H9 (cell line): ENCODE results near the gene SHISA7. TPM values are rescaled to one million over a fixed set of nuclear protein-coding genes. Genes with fewer than 3 reads are reported as not detected.

Experiments used
- DNase-seq: peaks from one replicate; pipeline ENCODE4 v3.0.0-alpha.2; 2017
- H2AFZ ChIP-seq: one replicate; pipeline ENCODE4 v1.6.1; 2013; ENCODE audit warnings: mild to moderate bottlenecking, low read length, control low read depth, moderate library complexity
- H2AK5ac ChIP-seq: 2 replicates; pipeline ENCODE4 v1.6.1; 2013; ENCODE audit warnings: low read length, control low read depth, mixed read lengths; ENCODE audit not compliant: insufficient read length
- H2BK120ac ChIP-seq: one replicate; pipeline ENCODE4 v1.6.1; 2013; ENCODE audit warnings: low read depth, mild to moderate bottlenecking, low read length, control low read depth, inconsistent platforms; ENCODE audit not compliant: poor library complexity, severe bottlenecking
- H2BK12ac ChIP-seq: 2 replicates; pipeline ENCODE4 v1.6.1; 2013; ENCODE audit warnings: low read length, control low read depth, mixed read lengths, low read depth; ENCODE audit not compliant: insufficient read length
- H2BK15ac ChIP-seq: 2 replicates; pipeline ENCODE4 v1.6.1; 2013; ENCODE audit warnings: low read depth, low read length, control low read depth
- H2BK20ac ChIP-seq: one replicate; pipeline ENCODE4 v1.6.1; 2013; ENCODE audit warnings: low read depth, mild to moderate bottlenecking, low read length, control low read depth, inconsistent platforms; ENCODE audit not compliant: poor library complexity, severe bottlenecking
- H2BK5ac ChIP-seq: 2 replicates; pipeline ENCODE4 v1.6.1; 2013; ENCODE audit warnings: low read length, control low read depth, mixed read lengths; ENCODE audit not compliant: insufficient read length
- H3K14ac ChIP-seq: 2 replicates; pipeline ENCODE4 v1.6.1; 2013; ENCODE audit warnings: low read length, control low read depth; ENCODE audit not compliant: insufficient read depth
- H3K18ac ChIP-seq: 2 replicates; pipeline ENCODE4 v1.6.1; 2013; ENCODE audit warnings: low read depth, mild to moderate bottlenecking, mixed read lengths, low read length, control low read depth; ENCODE audit not compliant: insufficient read length
- H3K23ac ChIP-seq: 2 replicates; pipeline ENCODE4 v1.6.1; 2013; ENCODE audit warnings: low read length, control low read depth, mixed read lengths, low read depth; ENCODE audit not compliant: insufficient read length
- H3K23me2 ChIP-seq: 2 replicates; pipeline ENCODE4 v1.6.1; 2013; ENCODE audit warnings: low read depth, mild to moderate bottlenecking, mixed read lengths, low read length, control low read depth; ENCODE audit not compliant: insufficient read length, poor library complexity, severe bottlenecking
- H3K27ac ChIP-seq: 2 replicates; pipeline ENCODE4 v1.5.1; 2013; ENCODE audit warnings: low read length, control low read depth, mixed read lengths, low read depth; ENCODE audit not compliant: insufficient read length
- H3K27me3 ChIP-seq: 2 replicates; pipeline ENCODE4 v1.6.1; 2013; ENCODE audit warnings: low read length, control low read depth, inconsistent platforms; ENCODE audit not compliant: insufficient read depth
- H3K4ac ChIP-seq: 2 replicates; pipeline ENCODE4 v1.6.1; 2013; ENCODE audit warnings: low read depth, mild to moderate bottlenecking, control low read depth, inconsistent platforms, low read length, moderate library complexity
- H3K4me1 ChIP-seq: 2 replicates; pipeline ENCODE4 v1.6.1; 2013; ENCODE audit warnings: low read length, control low read depth, inconsistent platforms; ENCODE audit not compliant: insufficient read depth
- H3K4me2 ChIP-seq: 2 replicates; pipeline ENCODE4 v1.6.1; 2013; ENCODE audit warnings: low read length, control low read depth, mixed read lengths; ENCODE audit not compliant: insufficient read length, insufficient read depth
- H3K56ac ChIP-seq: 2 replicates; pipeline ENCODE4 v1.6.1; 2013; ENCODE audit warnings: low read depth, mild to moderate bottlenecking, mixed read lengths, low read length, control low read depth; ENCODE audit not compliant: insufficient read length
- H3K79me1 ChIP-seq: 2 replicates; pipeline ENCODE4 v1.6.1; 2013; ENCODE audit warnings: low read depth, mild to moderate bottlenecking, moderate library complexity, low read length, control low read depth, inconsistent platforms; ENCODE audit not compliant: insufficient read depth, poor library complexity, severe bottlenecking
- H3K79me2 ChIP-seq: 2 replicates; pipeline ENCODE4 v1.6.1; 2013; ENCODE audit warnings: low read length, control low read depth, inconsistent platforms; ENCODE audit not compliant: insufficient read depth
- H3K9ac ChIP-seq: 2 replicates; pipeline ENCODE4 v1.6.1; 2013; ENCODE audit warnings: low read length, control low read depth, mixed read lengths; ENCODE audit not compliant: insufficient read length; ENCODE audit errors: extremely low read depth
- H3K9me3 ChIP-seq: one replicate; pipeline ENCODE4 v1.6.1; 2013; ENCODE audit warnings: low read depth, low read length, inconsistent platforms; ENCODE audit not compliant: control insufficient read depth
- H3T11ph ChIP-seq: one replicate; pipeline ENCODE4 v1.6.1; 2013; ENCODE audit warnings: mild to moderate bottlenecking, low read length, control low read depth, inconsistent platforms
- H4K20me1 ChIP-seq: one replicate; pipeline ENCODE4 v1.6.1; 2013; ENCODE audit not compliant: control insufficient read depth, insufficient read length, insufficient read depth
- H4K5ac ChIP-seq: 2 replicates; pipeline ENCODE4 v1.6.1; 2013; ENCODE audit warnings: low read depth, mild to moderate bottlenecking, mixed read lengths, low read length, control low read depth; ENCODE audit not compliant: insufficient read length
- H4K8ac ChIP-seq: replicated peaks from 2 replicates; pipeline ENCODE4 v1.6.1; 2013; ENCODE audit warnings: low read length, control low read depth, mixed read lengths, low read depth; ENCODE audit not compliant: insufficient read length
- H4K91ac ChIP-seq: 2 replicates; pipeline ENCODE4 v1.6.1; 2013; ENCODE audit warnings: low read depth, mild to moderate bottlenecking, moderate library complexity, mixed read lengths, low read length, control low read depth; ENCODE audit not compliant: insufficient read length
- H3K27ac Mint-ChIP-seq, 3 experiments: 2 replicates in 2 of 3; 3 replicates in 1 of 3; pipeline ENCODE4 v1.8.0; 2020 to 2021; ENCODE audit warnings: mixed read lengths in 3 of 3, mild to moderate bottlenecking in 1 of 3, moderate library complexity in 1 of 3
- H3K27me3 Mint-ChIP-seq: 2 replicates; pipeline ENCODE4 v1.8.0; 2021; ENCODE audit warnings: low read depth, mild to moderate bottlenecking, moderate library complexity, mixed read lengths
- H3K36me3 Mint-ChIP-seq, 3 experiments: 2 replicates in 2 of 3; 3 replicates in 1 of 3; pipeline ENCODE4 v1.8.0; 2020 to 2021; ENCODE audit warnings: low read depth in 3 of 3, mixed read lengths in 3 of 3; ENCODE audit not compliant: insufficient read depth in 1 of 3
- H3K4me1 Mint-ChIP-seq, 2 experiments: 2 replicates each; pipeline ENCODE4 v1.8.0; 2020; ENCODE audit warnings: mixed read lengths in 2 of 2
- H3K4me3 Mint-ChIP-seq, 2 experiments: 2 replicates in 1 of 2; 3 replicates in 1 of 2; pipeline ENCODE4 v1.8.0; 2020 to 2021; ENCODE audit warnings: mild to moderate bottlenecking in 2 of 2, mixed read lengths in 2 of 2, moderate library complexity in 1 of 2
- H3K9me3 Mint-ChIP-seq, 2 experiments: 2 replicates in 1 of 2; 3 replicates in 1 of 2; pipeline ENCODE4 v1.8.0; 2020; ENCODE audit warnings: mild to moderate bottlenecking in 2 of 2, mixed read lengths in 2 of 2, moderate library complexity in 1 of 2
- WGBS: extraction: QIAGEN DNeasy Blood & Tissue Kit; methylation state at CpG from one replicate; pipeline ENCODE4 v1.1.7; 2013; ENCODE audit warnings: missing lambda C conversion rate, low lambda C conversion rate, mixed read lengths; ENCODE audit not compliant: insufficient read length; ENCODE audit errors: extremely low coverage; 5-methylcytosine and 5-hydroxymethylcytosine counted together
- total RNA-seq: library from RNA; stranded (reverse); gene quantifications from 2 replicates; pipeline ENCODE4 v1.2.1, GENCODE V29; 2021
- TF ChIP-seq, protein P1 (sequence below): fragments of 200-600 bp; sonication (generic); conservative IDR thresholded peaks from 3 replicates; pipeline ENCODE4 v1.8.0; 2021; ENCODE audit warnings: antibody characterized with exemption, mild to moderate bottlenecking

The SHISA7 gene
- total RNA-seq, 1 experiment from 2014 or later, result 0.31 TPM

DNA sequence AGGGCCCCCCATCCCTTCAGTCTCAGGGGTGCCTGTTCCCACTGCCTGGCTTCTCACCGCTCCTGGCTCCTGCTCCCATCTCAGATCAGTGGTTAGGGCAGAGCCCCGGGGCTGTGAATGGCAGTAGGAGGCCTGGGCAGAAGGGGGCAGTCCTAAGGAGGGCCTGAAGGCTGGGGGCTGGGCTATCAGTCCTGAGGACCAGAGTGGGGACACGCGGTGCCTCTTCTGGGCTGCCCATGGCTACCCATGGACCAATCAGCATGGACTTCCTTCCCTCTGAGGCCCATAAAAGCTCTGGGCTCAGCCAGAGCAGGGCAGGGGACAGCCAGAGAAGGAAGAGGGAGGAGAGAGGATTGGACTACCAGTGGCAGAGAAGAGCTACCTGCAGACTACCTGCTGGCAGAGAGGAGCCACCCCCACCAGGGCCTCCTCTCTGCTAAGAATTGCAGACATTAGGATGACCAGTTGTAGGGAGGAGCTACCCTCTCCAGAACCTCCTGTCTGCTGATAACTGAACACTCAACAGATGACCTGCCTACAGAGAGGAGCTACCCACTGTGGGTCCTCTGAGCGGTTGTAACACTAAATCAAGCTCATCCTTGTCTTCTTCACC is 23.4 kb downstream of the SHISA7 start:
- Mint-ChIP-seq H3K27me3 (peaks cover 39% of the 10 kb centered on the region), H3K4me1 (peaks cover 2 to 10% of the 10 kb centered on the region in 2 experiments), H3K27ac (no peak overlapping the region), H3K9me3 (peaks cover 0 to 6% of the 10 kb centered on the region in 2 experiments; a peak in 1 of 5 replicates), H3K36me3 (no peaks in the 10 kb centered on the region), H3K4me3 (no peak overlapping the region)
- Histone ChIP-seq H3K56ac (no peak overlapping the region), H3K4ac (no peak overlapping the region), H2AK5ac (no peak overlapping the region), H3K9ac (no peak overlapping the region), H4K8ac (no peak overlapping the region), H2BK20ac (no peak overlapping the region), H4K20me1 (no peaks in the 10 kb centered on the region), H3K79me1 (no peaks in the 10 kb centered on the region), H3K18ac (no peak overlapping the region), H2BK12ac (no peak overlapping the region), H2AFZ (no peak overlapping the region), H3T11ph (no peak overlapping the region), H4K5ac (no peak overlapping the region), H2BK15ac (no peak overlapping the region), H2BK5ac (no peak overlapping the region), H3K79me2 (no peaks in the 10 kb centered on the region), H3K27ac (no peak overlapping the region), H3K9me3 (no peaks in the 10 kb centered on the region), H3K4me2 (no peak overlapping the region), H3K14ac (no peak overlapping the region), H3K4me1 (peaks cover 3% of the 10 kb centered on the region), H3K27me3 (no peaks in the 10 kb centered on the region), H2BK120ac (no peak overlapping the region), H4K91ac (no peak overlapping the region), H3K23me2 (no peaks in the 10 kb centered on the region), H3K23ac (no peak overlapping the region)
- WGBS, result no CpG with 5 or more reads among the region's 5 CpGs
- DNase-seq, result no peak
- TF ChIP-seq, protein P1, sequence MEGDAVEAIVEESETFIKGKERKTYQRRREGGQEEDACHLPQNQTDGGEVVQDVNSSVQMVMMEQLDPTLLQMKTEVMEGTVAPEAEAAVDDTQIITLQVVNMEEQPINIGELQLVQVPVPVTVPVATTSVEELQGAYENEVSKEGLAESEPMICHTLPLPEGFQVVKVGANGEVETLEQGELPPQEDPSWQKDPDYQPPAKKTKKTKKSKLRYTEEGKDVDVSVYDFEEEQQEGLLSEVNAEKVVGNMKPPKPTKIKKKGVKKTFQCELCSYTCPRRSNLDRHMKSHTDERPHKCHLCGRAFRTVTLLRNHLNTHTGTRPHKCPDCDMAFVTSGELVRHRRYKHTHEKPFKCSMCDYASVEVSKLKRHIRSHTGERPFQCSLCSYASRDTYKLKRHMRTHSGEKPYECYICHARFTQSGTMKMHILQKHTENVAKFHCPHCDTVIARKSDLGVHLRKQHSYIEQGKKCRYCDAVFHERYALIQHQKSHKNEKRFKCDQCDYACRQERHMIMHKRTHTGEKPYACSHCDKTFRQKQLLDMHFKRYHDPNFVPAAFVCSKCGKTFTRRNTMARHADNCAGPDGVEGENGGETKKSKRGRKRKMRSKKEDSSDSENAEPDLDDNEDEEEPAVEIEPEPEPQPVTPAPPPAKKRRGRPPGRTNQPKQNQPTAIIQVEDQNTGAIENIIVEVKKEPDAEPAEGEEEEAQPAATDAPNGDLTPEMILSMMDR, result no peak
